CD8-positive, alpha-beta memory T cell (primary cell): ENCODE results near the gene BPTF. TPM values are rescaled to one million over a fixed set of nuclear protein-coding genes. Genes with fewer than 3 reads are reported as not detected.
"Not testable (repeated sequence)": the region's sequence is repeated elsewhere in the genome, so short reads cannot be mapped to it uniquely, and the experiment has no call there.

Source experiments
- CTCF ChIA-PET: fragments of 350-600 bp; sonication (Branson Sonifier 250); formaldehyde crosslinking; loops from one replicate; lab custom pipeline; 2021; ENCODE audit warnings: antibody characterized with exemption; lab: Charles Lee
- POLR2A ChIA-PET: fragments of 350-600 bp; sonication (Branson Sonifier 250); formaldehyde crosslinking; loops from one replicate; lab custom pipeline; 2021; ENCODE audit warnings: antibody characterized with exemption; lab: Charles Lee
- DNase-seq, 5 donors: peaks; one replicate each; pipeline versions ENCODE4 v3.0.0 to v3.0.0-alpha.2; 2020 to 2022; ENCODE audit warnings: mixed read lengths in 1 of 5
- H3K27ac ChIP-seq: one replicate; pipeline ENCODE4 v1.7.0; 2013; ENCODE audit warnings: low read depth, mild to moderate bottlenecking, low read length, moderate library complexity
- H3K27me3 ChIP-seq: 2 replicates; pipeline ENCODE4 v1.7.0; 2013; ENCODE audit warnings: low read length, mild to moderate bottlenecking; ENCODE audit not compliant: insufficient read depth, poor library complexity, severe bottlenecking
- H3K36me3 ChIP-seq: 2 replicates; pipeline ENCODE4 v1.7.0; 2013; ENCODE audit warnings: mild to moderate bottlenecking, low read length, moderate library complexity; ENCODE audit not compliant: insufficient read depth
- H3K4me1 ChIP-seq: 2 replicates; pipeline ENCODE4 v1.7.0; 2013; ENCODE audit warnings: mild to moderate bottlenecking, low read length, moderate library complexity; ENCODE audit not compliant: insufficient read depth
- H3K4me3 ChIP-seq: 2 replicates; pipeline ENCODE4 v1.7.0; 2013; ENCODE audit warnings: mild to moderate bottlenecking, low read length
- H3K9me3 ChIP-seq: 2 replicates; pipeline ENCODE4 v1.7.0; 2013; ENCODE audit warnings: mild to moderate bottlenecking, low read length
- H3K27ac Mint-ChIP-seq, 8 donors: one replicate each; pipeline ENCODE4 v1.8.0; 2020 to 2021; ENCODE audit warnings: mixed read lengths in 8 of 8, mild to moderate bottlenecking in 6 of 8, inconsistent platforms in 3 of 8, moderate library complexity in 3 of 8
- H3K27me3 Mint-ChIP-seq, 2 donors: one replicate each; pipeline ENCODE4 v1.8.0; 2020 to 2021; ENCODE audit warnings: mixed read lengths in 2 of 2, mild to moderate bottlenecking in 1 of 2, moderate library complexity in 1 of 2
- H3K36me3 Mint-ChIP-seq, 3 donors: one replicate each; pipeline ENCODE4 v1.8.0; 2020 to 2021; ENCODE audit warnings: mixed read lengths in 3 of 3, inconsistent platforms in 1 of 3, mild to moderate bottlenecking in 1 of 3
- H3K4me1 Mint-ChIP-seq, 3 donors: one replicate each; pipeline ENCODE4 v1.8.0; 2020 to 2021; ENCODE audit warnings: mixed read lengths in 3 of 3, inconsistent platforms in 1 of 3, mild to moderate bottlenecking in 1 of 3
- H3K4me3 Mint-ChIP-seq, 7 donors: one replicate each; pipeline ENCODE4 v1.8.0; 2020 to 2021; ENCODE audit warnings: mixed read lengths in 7 of 7, mild to moderate bottlenecking in 6 of 7, moderate library complexity in 4 of 7, inconsistent platforms in 2 of 7
- H3K9me3 Mint-ChIP-seq, 5 donors: one replicate each; pipeline ENCODE4 v1.8.0; 2020 to 2022; ENCODE audit warnings: mixed read lengths in 5 of 5, mild to moderate bottlenecking in 3 of 5, moderate library complexity in 2 of 5, inconsistent platforms in 1 of 5
- polyA plus RNA-seq: library from polyadenylated mRNA; unstranded; fragments of 300-500 nt; fragmentation: Illumina TruSeq; gene quantifications from one replicate; pipeline ENCODE4 v1.2.3, GENCODE V29; 2021
- total RNA-seq, 2 experiments: library from RNA; stranded (reverse); gene quantifications; one replicate each; pipeline ENCODE4 v1.2.3, GENCODE V29; 2021

Gene BPTF
- total and polyA plus RNA-seq, 3 experiments from 2014 or later, result 25.1 to 82.4 (median 78.8) TPM

DNA sequence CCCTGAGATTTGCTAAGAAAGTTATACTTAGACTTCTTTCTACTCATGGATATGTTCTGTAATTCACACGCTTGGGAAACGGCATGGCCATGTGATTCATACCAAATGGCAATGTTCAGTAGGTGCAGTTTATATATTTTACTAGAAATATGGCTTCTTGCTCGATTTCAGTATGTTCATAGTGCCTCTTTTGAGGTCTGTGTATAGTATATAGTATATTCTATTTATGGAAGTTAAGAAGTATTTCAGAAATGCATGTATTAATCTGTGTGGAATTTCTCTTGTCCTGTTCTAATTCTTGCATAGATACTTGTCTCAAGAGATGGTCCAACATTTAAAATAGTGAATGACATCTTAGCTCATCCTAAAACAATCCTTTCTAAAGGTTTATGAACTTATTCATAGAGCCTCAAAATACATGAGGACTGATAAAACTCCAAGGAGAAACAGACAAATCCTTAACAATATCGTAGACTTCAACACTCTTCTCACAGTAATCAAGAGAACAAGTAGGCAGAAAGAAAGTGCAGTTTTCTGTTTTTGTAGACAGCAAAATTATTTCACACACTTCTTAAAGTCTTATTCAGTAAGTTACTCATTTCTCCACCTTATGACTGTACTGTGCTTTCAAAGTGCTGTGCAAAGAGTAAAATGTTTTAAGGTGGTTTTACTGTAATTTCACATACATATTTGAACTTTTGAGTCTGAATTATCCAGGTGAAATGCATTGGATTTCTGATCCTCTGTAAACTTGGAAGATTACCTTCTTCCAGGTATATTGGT, 11.1 kb downstream of the BPTF start:
- Histone ChIP-seq H3K4me1 (peaks cover 53% of the 10 kb centered on the region), H3K36me3 (no peaks in the 10 kb centered on the region), H3K9me3 (no peaks in the 10 kb centered on the region), H3K27me3 (no peaks in the 10 kb centered on the region), H3K27ac (no peak overlapping the region), H3K4me3 (no peak overlapping the region)
- Mint-ChIP-seq H3K27me3 (no peaks in the 10 kb centered on the region), H3K4me1 (peaks cover 65 to 90% (median 90%) of the 10 kb centered on the region in 3 donors), H3K36me3 (peaks cover 0 to 18% (median 0%) of the 10 kb centered on the region in 3 donors), H3K9me3 (no peaks in the 10 kb centered on the region), H3K27ac (peak overlapping the region in 4 of 8 donors; percentile 13 to 64 (median 50)), H3K4me3 (peak overlapping the region in 4 of 7 donors; percentile 1 to 62 (median 18))
- ChIA-PET POLR2A (no interaction called here), CTCF (interaction anchor here (0.7 kb wide), 1 partner anchor 19 kb away, joined by 3 read pairs; no protein-coding TSS in a partner anchor)
- no peak for DNase-seq

DNA sequence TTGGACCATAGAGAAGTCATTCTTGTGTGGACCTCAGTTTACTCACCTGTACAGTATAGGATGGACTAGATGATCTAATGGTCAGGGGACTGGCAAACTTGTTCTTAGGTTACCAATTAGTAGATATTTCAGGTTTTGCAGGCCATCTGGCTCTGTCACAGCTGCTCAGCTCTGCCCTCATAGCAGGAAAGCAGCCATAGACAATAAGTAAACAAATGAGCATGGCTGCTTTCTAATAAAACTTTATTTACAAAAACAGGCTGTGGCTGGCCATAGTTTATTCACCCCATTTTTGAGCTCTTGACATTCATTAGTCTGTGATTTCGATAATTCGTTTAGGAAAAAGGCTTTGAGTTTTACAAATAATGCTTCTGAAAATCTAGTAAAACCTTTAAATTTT, 12.7 kb downstream of the BPTF start:
- Histone ChIP-seq H3K27me3 (no peaks in the 10 kb centered on the region), H3K4me1 (peaks cover 55% of the 10 kb centered on the region), H3K36me3 (no peaks in the 10 kb centered on the region), H3K27ac (no peak overlapping the region), H3K4me3 (no peak overlapping the region), H3K9me3 (no peaks in the 10 kb centered on the region)
- Mint-ChIP-seq H3K4me3 (peak overlapping the region in 1 of 7 donors; percentile 83), H3K9me3 (no peaks in the 10 kb centered on the region), H3K27me3 (peaks cover 0 to 1% of the 10 kb centered on the region in 2 donors), H3K4me1 (peaks cover 73 to 95% (median 92%) of the 10 kb centered on the region in 3 donors), H3K36me3 (peaks cover 0 to 15% (median 0%) of the 10 kb centered on the region in 3 donors), H3K27ac (peak overlapping the region in 2 of 8 donors; percentile 9 to 60)
- no peak for DNase-seq
- ChIA-PET POLR2A (no interaction called here), CTCF (interaction anchor here (0.6 to 1.0 kb wide), 2 partner anchors 13 to 83 kb away, joined by 3 read pairs; partner anchors contain the start of gene BPTF)

DNA sequence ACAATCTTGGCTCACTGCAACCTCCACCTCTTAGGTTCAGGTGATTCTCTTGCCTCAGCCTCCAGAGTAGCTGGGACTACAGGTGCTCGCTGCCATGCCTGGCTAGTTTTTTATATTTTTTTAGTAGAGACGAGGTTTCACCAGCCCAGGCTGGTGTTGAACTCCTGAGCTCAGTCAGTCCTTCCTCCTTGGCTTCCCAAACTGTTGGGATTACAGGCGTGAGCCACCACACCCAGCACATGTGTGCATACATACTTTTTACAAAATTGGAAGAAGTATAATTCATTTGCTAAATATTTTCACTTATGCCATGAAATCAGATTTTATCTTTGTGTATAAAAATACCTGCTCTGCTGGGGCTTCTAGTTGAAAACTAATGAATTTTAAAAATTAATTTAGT, 13.2 kb downstream of the BPTF start:
- no peaks in the 10 kb centered on the region for H3K27me3 ChIP-seq
- Mint-ChIP-seq H3K4me1 (peaks cover 69 to 92% (median 89%) of the 10 kb centered on the region in 3 donors), H3K27me3 (peaks cover 0 to 1% of the 10 kb centered on the region in 2 donors), H3K4me3 (peak overlapping the region in 2 of 7 donors; percentile 15 to 83), H3K27ac (peak overlapping the region in 2 of 8 donors; percentile 51 to 60), H3K36me3 (peaks cover 0 to 12% (median 0%) of the 10 kb centered on the region in 3 donors), H3K9me3 (no peaks in the 10 kb centered on the region)
- POLR2A ChIA-PET, result no interaction called here
- peaks cover 54% of the 10 kb centered on the region for H3K4me1 ChIP-seq
- H3K9me3 ChIP-seq, result no peaks in the 10 kb centered on the region
- CTCF ChIA-PET, result interaction anchor here (0.6 to 1.0 kb wide), 2 partner anchors 13 to 84 kb away, joined by 3 read pairs; partner anchors contain the start of gene BPTF
- no peaks in the 10 kb centered on the region for H3K36me3 ChIP-seq
- no peak overlapping the region for H3K27ac ChIP-seq
- no peak for DNase-seq
- no peak overlapping the region for H3K4me3 ChIP-seq

DNA sequence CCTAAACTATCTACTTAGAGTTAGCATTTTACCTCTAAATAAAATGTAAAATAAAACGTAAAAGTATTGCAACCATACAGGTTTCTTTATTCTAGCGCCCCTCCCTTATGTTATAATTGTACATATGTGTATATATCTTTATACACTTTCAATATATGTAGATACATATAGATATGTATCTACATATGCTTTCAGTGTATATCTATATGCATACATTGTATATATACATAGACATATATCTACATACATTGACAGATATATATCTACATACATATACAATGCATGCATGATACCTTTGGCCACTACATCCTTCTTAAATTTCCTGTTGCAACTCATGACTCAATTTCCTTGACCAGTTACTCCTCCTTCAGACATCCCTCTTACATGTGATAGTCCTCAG, 16.7 kb downstream of the BPTF start:
- no peaks in the 10 kb centered on the region for H3K9me3 ChIP-seq
- ChIA-PET CTCF (no interaction called here), POLR2A (no interaction called here)
- no peaks in the 10 kb centered on the region for H3K36me3 ChIP-seq
- Mint-ChIP-seq H3K36me3 (peaks cover 0 to 5% (median 0%) of the 10 kb centered on the region in 3 donors), H3K27me3 (peaks cover 0 to 1% of the 10 kb centered on the region in 2 donors), H3K4me1 (peaks cover 49 to 77% (median 72%) of the 10 kb centered on the region in 3 donors), H3K27ac (peak overlapping the region in 5 of 8 donors; percentile 12 to 45 (median 17)), H3K4me3 (peak overlapping the region in 1 of 7 donors; percentile 1), H3K9me3 (no peaks in the 10 kb centered on the region)
- peaks cover 32% of the 10 kb centered on the region for H3K4me1 ChIP-seq
- no peak for DNase-seq
- H3K4me3 ChIP-seq, result no peak overlapping the region
- H3K27me3 ChIP-seq, result no peaks in the 10 kb centered on the region
- no peak overlapping the region for H3K27ac ChIP-seq

DNA sequence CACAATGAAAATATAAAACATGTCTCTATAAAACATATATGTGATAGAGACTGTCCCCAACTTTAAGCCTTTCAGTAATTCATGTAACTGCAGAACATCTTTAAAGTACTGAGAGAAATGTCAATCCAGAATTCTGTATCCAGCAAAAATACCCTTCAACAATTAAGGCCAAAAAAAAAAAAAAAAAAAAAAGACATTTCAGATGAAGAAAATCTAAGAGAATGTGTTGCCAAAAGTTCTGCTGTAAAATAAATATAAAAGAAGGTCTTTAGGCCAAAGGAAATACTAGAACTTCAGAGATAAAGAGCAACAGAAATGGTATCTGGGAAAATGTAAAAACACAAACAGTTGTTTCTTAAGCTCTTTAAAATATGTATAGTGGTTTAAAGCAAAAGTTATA, 17.3 kb downstream of the BPTF start:
- POLR2A ChIA-PET, result no interaction called here

DNA sequence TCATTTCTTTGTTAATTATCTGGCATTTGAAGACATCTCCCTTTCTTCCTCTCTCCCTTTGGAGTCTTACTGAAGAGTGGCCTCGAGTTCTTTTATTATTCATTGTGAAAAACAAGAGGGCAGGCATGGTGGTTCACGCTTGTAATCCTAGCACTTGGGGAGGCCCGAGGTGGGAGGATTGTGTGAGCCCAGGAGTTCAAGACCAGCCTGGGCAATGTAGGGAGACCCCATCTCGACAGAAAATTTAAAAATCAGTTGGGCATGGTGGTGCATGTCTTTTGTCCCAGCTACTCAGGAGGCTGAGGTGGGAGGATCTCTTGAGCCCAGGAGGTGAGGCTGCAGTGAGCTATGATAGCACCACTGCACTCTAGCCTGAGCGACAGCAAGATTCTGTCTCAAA, 20.1 kb downstream of the BPTF start:
- ChIA-PET POLR2A (no interaction called here), CTCF (no interaction called here)
- DNase-seq, result no peak
- Histone ChIP-seq H3K4me3 (no peak overlapping the region), H3K27me3 (no peaks in the 10 kb centered on the region), H3K4me1 (peaks cover 10% of the 10 kb centered on the region), H3K36me3 (no peaks in the 10 kb centered on the region), H3K27ac (no peak overlapping the region), H3K9me3 (no peaks in the 10 kb centered on the region)
- H3K4me3 Mint-ChIP-seq, result no peak overlapping the region
- peak overlapping the region in 1 of 8 donors; percentile 10 for H3K27ac Mint-ChIP-seq
- peaks cover 0 to 3% (median 0%) of the 10 kb centered on the region in 5 donors for H3K9me3 Mint-ChIP-seq
- H3K27me3 Mint-ChIP-seq, result peaks cover 0 to 1% of the 10 kb centered on the region in 2 donors
- peaks cover 0 to 12% (median 0%) of the 10 kb centered on the region in 3 donors for H3K36me3 Mint-ChIP-seq
- peaks cover 41 to 65% (median 62%) of the 10 kb centered on the region in 3 donors for H3K4me1 Mint-ChIP-seq

More for the DNA sequence above, 17.3 kb downstream of the BPTF start:
- DNase-seq, result no peak
- H3K27me3 Mint-ChIP-seq, result peaks cover 0 to 1% of the 10 kb centered on the region in 2 donors
- no peak overlapping the region for H3K4me3 Mint-ChIP-seq
- H3K36me3 Mint-ChIP-seq, result peaks cover 0 to 5% (median 0%) of the 10 kb centered on the region in 3 donors
- peak overlapping the region in 4 of 8 donors; percentile 12 to 69 (median 36) for H3K27ac Mint-ChIP-seq
- peaks cover 46 to 73% (median 69%) of the 10 kb centered on the region in 3 donors for H3K4me1 Mint-ChIP-seq
- H3K4me1 ChIP-seq, result peaks cover 27% of the 10 kb centered on the region
- CTCF ChIA-PET, result no interaction called here
- no peaks in the 10 kb centered on the region for H3K9me3 ChIP-seq
- no peaks in the 10 kb centered on the region for H3K36me3 ChIP-seq
- H3K9me3 Mint-ChIP-seq, result no peaks in the 10 kb centered on the region
- H3K27me3 ChIP-seq, result no peaks in the 10 kb centered on the region
- H3K4me3 ChIP-seq, result no peak overlapping the region
- H3K27ac ChIP-seq, result no peak overlapping the region

DNA sequence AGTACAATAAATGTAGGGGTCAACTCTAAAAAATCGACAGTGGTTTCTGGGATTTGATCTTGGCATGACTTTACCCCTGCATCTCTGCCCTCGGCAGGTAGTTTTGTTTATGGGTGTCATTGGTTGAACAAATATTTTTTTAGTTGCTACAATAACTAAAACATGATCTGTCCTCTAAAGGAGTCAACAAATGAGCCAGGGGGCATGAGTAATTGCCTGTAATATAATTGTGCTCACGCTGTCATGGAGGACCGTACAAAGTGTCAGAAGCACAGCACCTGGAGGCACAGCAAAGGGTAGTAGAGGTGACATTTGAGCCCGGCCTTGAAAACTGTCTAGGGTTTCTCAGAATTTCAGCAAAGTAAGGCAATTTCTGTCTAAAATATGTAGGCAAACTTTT, 22.9 kb downstream of the BPTF start:
- H3K9me3 ChIP-seq, H3K27ac ChIP-seq, H3K27me3 Mint-ChIP-seq, H3K36me3 ChIP-seq, H3K9me3 Mint-ChIP-seq, H3K4me1 ChIP-seq, POLR2A ChIA-PET, H3K4me3 ChIP-seq, CTCF ChIA-PET, DNase-seq, H3K27me3 ChIP-seq, H3K4me3 Mint-ChIP-seq: not testable (repeated sequence)
- Mint-ChIP-seq H3K27ac (peak overlapping the region in 1 of 8 donors; percentile 28), H3K4me1 (peaks cover 46 to 72% (median 72%) of the 10 kb centered on the region in 3 donors), H3K36me3 (peaks cover 0 to 21% (median 2%) of the 10 kb centered on the region in 3 donors)

DNA sequence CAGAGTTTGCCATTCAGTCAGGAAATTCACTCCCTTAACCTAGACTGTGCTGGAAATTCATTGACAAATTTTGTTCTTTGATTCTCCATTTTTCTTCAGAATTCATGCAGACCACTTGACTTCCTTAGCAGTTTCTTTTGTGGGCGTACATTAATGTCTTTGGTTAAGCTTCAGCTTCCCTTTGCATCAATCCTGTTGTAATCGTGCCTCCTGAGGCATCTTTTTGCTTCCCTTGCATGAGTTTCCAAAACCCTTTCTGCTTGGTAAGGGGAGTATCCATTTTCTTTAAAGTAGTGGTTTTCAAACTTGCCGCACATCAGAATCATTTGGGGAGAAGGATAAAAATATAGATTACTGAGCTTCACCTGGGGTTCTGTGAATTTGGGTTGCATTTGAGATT, 23.5 kb downstream of the BPTF start:
- Mint-ChIP-seq H3K4me1 (peaks cover 49 to 75% (median 73%) of the 10 kb centered on the region in 3 donors), H3K27ac (peak overlapping the region in 1 of 8 donors; percentile 20), H3K36me3 (peaks cover 0 to 23% (median 6%) of the 10 kb centered on the region in 3 donors)
- H3K36me3 ChIP-seq, H3K27me3 ChIP-seq, H3K27me3 Mint-ChIP-seq, H3K4me1 ChIP-seq, H3K9me3 ChIP-seq, H3K4me3 Mint-ChIP-seq, H3K4me3 ChIP-seq, H3K9me3 Mint-ChIP-seq, H3K27ac ChIP-seq, DNase-seq, POLR2A ChIA-PET, CTCF ChIA-PET: not testable (repeated sequence)
